Naive thymus-derived CD4-positive, alpha-beta T cell (primary cell): ENCODE data around the gene NR1D2. TPM values are rescaled to one million over a fixed set of nuclear protein-coding genes. Genes with fewer than 3 reads are reported as not detected.
"Not testable (repeated sequence)": the region's sequence is repeated elsewhere in the genome, so short reads cannot be mapped to it uniquely, and the experiment has no call there.

Experiments used
- ATAC-seq: fragments of 150-1000 bp; cut with Tn5 transposase; 2 replicates; pipeline ENCODE4 v1.10.0; 2021; ENCODE audit warnings: mild to moderate bottlenecking, moderate library complexity
- CTCF ChIA-PET: fragments of 350-600 bp; sonication (Branson Sonifier 250); formaldehyde crosslinking; loops from one replicate; lab custom pipeline; 2021; ENCODE audit warnings: antibody characterized with exemption; lab: Charles Lee
- POLR2A ChIA-PET: fragments of 350-600 bp; sonication (Branson Sonifier 250); formaldehyde crosslinking; loops from one replicate; lab custom pipeline; 2021; ENCODE audit warnings: antibody characterized with exemption, inconsistent platforms; lab: Charles Lee
- DNase-seq, 9 donors: peaks; one replicate each; pipeline versions ENCODE4 v3.0.0 to v3.0.0-alpha.2; 2020 to 2022; ENCODE audit warnings: mixed read lengths in 1 of 9
- H3K27ac ChIP-seq: one replicate; pipeline ENCODE4 v1.7.0; 2013; ENCODE audit warnings: mild to moderate bottlenecking, low read depth, low read length, moderate library complexity
- H3K27me3 ChIP-seq, 2 donors: one replicate each; pipeline ENCODE4 v1.7.0; 2013; ENCODE audit warnings: low read length in 2 of 2, mild to moderate bottlenecking in 2 of 2, moderate library complexity in 2 of 2; ENCODE audit not compliant: control insufficient read depth in 2 of 2, insufficient read depth in 2 of 2
- H3K36me3 ChIP-seq, 3 experiments: 1 replicate in 2 of 3; 2 replicates in 1 of 3; pipeline ENCODE4 v1.7.0; 2013; ENCODE audit warnings: low read length in 3 of 3, mild to moderate bottlenecking in 3 of 3, moderate library complexity in 1 of 3; ENCODE audit not compliant: insufficient read depth in 3 of 3, control insufficient read depth in 2 of 3
- H3K4me1 ChIP-seq, 2 donors: one replicate each; pipeline ENCODE4 v1.7.0; 2013; ENCODE audit warnings: low read length in 2 of 2, mild to moderate bottlenecking in 2 of 2, moderate library complexity in 1 of 2; ENCODE audit not compliant: control insufficient read depth in 2 of 2, insufficient read depth in 2 of 2
- H3K4me3 ChIP-seq: 2 replicates; pipeline ENCODE4 v1.7.0; 2013; ENCODE audit warnings: mild to moderate bottlenecking, low read length
- H3K9me3 ChIP-seq, 3 experiments: 1 replicate in 2 of 3; 2 replicates in 1 of 3; pipeline ENCODE4 v1.7.0; 2013; ENCODE audit warnings: low read length in 3 of 3; ENCODE audit not compliant: control insufficient read depth in 2 of 3
- H3K27ac Mint-ChIP-seq, 9 donors: one replicate each; pipeline ENCODE4 v1.8.0; 2020 to 2022; ENCODE audit warnings: mixed read lengths in 9 of 9, mild to moderate bottlenecking in 8 of 9, moderate library complexity in 5 of 9, inconsistent platforms in 2 of 9
- H3K27me3 Mint-ChIP-seq, 5 donors: one replicate each; pipeline ENCODE4 v1.8.0; 2021 to 2022; ENCODE audit warnings: mixed read lengths in 5 of 5, mild to moderate bottlenecking in 1 of 5
- H3K36me3 Mint-ChIP-seq, 5 donors: one replicate each; pipeline ENCODE4 v1.8.0; 2020 to 2022; ENCODE audit warnings: mixed read lengths in 5 of 5, mild to moderate bottlenecking in 3 of 5, inconsistent platforms in 1 of 5
- H3K4me1 Mint-ChIP-seq, 7 donors: one replicate each; pipeline ENCODE4 v1.8.0; 2020 to 2022; ENCODE audit warnings: mixed read lengths in 7 of 7, mild to moderate bottlenecking in 3 of 7, inconsistent platforms in 1 of 7
- H3K4me3 Mint-ChIP-seq, 10 donors: one replicate each; pipeline ENCODE4 v1.8.0; 2020 to 2022; ENCODE audit warnings: mild to moderate bottlenecking in 10 of 10, mixed read lengths in 10 of 10, moderate library complexity in 6 of 10, inconsistent platforms in 2 of 10
- H3K9me3 Mint-ChIP-seq, 11 donors: one replicate each; pipeline ENCODE4 v1.8.0; 2020 to 2022; ENCODE audit warnings: mixed read lengths in 11 of 11, mild to moderate bottlenecking in 4 of 11, inconsistent platforms in 1 of 11, moderate library complexity in 1 of 11
- intact Hi-C, 2 donors: fragments of 100-400 bp; cut with micrococcal nuclease; formaldehyde crosslinking; loops; one replicate each; pipeline ENCODE4 v1.15.1; 2023
- polyA plus RNA-seq, 2 donors: library from polyadenylated mRNA; unstranded; fragments of 300-500 nt; fragmentation: Illumina TruSeq; gene quantifications; one replicate each; pipeline ENCODE4 v1.2.3, GENCODE V29; 2021
- total RNA-seq, 6 experiments: library from RNA in 5 of 6; stranded (reverse) in 5 of 6; gene quantifications; 1 replicate in 5 of 6; 2 replicates in 1 of 6; pipeline ENCODE4 v1.2.3 and lab custom pipeline; 2021 to 2026

NR1D2 gene
- total and polyA plus RNA-seq, 7 experiments from 2014 or later = 6.7 to 97.7 (median 53.0) TPM

DNA sequence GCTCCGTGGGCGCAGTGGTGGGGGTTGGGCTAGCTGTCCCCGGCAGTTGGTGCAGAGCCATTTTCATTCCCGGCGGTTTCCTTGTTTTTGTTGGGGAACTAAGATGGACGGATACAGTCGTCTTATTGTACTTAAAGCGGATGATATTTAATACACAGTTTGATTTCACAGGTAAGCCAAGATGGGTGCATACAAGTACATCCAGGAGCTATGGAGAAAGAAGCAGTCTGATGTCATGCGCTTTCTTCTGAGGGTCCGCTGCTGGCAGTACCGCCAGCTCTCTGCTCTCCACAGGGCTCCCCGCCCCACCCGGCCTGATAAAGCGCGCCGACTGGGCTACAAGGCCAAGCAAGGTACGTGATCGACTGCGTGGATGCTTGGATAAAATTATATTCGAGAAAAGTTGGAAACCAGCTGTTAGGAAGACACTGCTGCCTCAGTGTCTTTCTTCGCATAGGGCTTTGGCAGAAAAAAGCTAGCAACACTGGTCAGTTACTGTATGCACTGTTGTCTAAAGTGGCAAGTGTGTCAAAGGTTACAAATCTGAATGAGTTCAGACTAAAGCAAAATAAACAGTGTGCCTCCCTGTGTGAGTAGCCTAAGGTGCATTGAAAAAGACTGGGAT lies 27.3 kb upstream of the NR1D2 start:
- intact Hi-C loops = loop anchor here (1.0 to 10.0 kb wide), 9 partner anchors 28 to 1867 kb away; partner anchors contain the start of genes NGLY1 (in 2 of the 2), NR1D2 (in 2 of the 2), TOP2B (in 2 of the 2) and UBE2E2 (in 2 of the 2)
- ChIA-PET POLR2A (interaction anchor here (1.0 to 5.9 kb wide), 15 partner anchors 9 to 1872 kb away, joined by 3 to 86 read pairs (median 5); partner anchors contain the start of gene OXSM), CTCF (interaction anchor here (1.2 kb wide), 1 partner anchor 84 kb away, joined by 6 read pairs; no protein-coding TSS in a partner anchor)
- DNase-seq, H3K27me3 Mint-ChIP-seq, H3K9me3 Mint-ChIP-seq, ATAC-seq, H3K27me3 ChIP-seq, H3K9me3 ChIP-seq: not testable (repeated sequence)
- peak overlapping the region; percentile 83 for H3K27ac ChIP-seq
- peaks cover 14 to 18% of the 10 kb centered on the region in 2 donors for H3K4me1 ChIP-seq
- peak overlapping the region; percentile 88 for H3K4me3 ChIP-seq
- peak overlapping the region; percentile 92 to 100 (median 98) for H3K4me3 Mint-ChIP-seq
- H3K4me1 Mint-ChIP-seq = peaks cover 32 to 52% (median 49%) of the 10 kb centered on the region in 7 donors
- H3K27ac Mint-ChIP-seq = peak overlapping the region; percentile 97 to 99 (median 98)
- H3K36me3 Mint-ChIP-seq = peaks cover 11 to 37% (median 25%) of the 10 kb centered on the region in 5 donors
- H3K36me3 ChIP-seq = peaks cover 0 to 36% (median 22%) of the 10 kb centered on the region in 3 experiments

DNA sequence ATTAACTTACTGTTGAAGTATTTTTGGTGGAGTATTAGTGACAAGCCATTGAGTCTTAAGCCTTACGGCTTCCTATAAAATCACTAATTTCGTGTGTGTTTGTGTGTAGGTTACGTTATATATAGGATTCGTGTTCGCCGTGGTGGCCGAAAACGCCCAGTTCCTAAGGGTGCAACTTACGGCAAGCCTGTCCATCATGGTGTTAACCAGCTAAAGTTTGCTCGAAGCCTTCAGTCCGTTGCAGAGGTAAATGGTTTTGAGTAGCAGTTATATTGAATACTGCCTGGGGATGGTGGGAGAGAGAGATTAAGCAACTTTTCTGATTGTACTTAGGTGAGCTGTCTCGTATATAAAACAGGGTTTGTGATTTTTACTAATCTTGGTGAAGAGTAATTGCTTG lies 26.8 kb upstream of the NR1D2 start:
- POLR2A ChIA-PET = interaction anchor here (0.7 to 5.9 kb wide), 8 partner anchors 8 to 471 kb away, joined by 3 to 86 read pairs (median 11); no protein-coding TSS in a partner anchor
- peaks cover 32 to 52% (median 49%) of the 10 kb centered on the region in 7 donors for H3K4me1 Mint-ChIP-seq

DNA sequence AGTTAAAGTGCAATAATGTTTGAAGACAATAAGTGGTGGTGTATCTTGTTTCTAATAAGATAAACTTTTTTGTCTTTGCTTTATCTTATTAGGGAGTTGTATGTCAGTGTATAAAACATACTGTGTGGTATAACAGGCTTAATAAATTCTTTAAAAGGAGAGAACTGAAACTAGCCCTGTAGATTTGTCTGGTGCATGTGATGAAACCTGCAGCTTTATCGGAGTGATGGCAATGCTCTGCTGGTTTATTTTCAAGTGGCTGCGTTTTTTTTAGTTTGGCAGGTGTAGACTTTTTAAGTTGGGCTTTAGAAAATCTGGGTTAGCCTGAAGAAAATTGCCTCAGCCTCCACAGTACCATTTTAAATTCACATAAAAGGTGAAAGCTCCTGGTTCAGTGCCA lies 25.5 kb upstream of the NR1D2 start:
- CTCF ChIA-PET = no interaction called here
- peaks cover 32 to 48% (median 45%) of the 10 kb centered on the region in 7 donors for H3K4me1 Mint-ChIP-seq

More for the DNA sequence above, 26.8 kb upstream of the NR1D2 start:
- Mint-ChIP-seq H3K36me3 (peaks cover 11 to 37% (median 25%) of the 10 kb centered on the region in 5 donors), H3K4me3 (peak overlapping the region; percentile 92 to 100 (median 98)), H3K27ac (peak overlapping the region; percentile 97 to 99 (median 98))
- DNase-seq, ATAC-seq, H3K27me3 Mint-ChIP-seq, H3K9me3 ChIP-seq, H3K27me3 ChIP-seq, H3K9me3 Mint-ChIP-seq, CTCF ChIA-PET: not testable (repeated sequence)
- H3K27ac ChIP-seq = peak overlapping the region; percentile 83
- H3K4me3 ChIP-seq = peak overlapping the region; percentile 88
- H3K36me3 ChIP-seq = peaks cover 0 to 36% (median 22%) of the 10 kb centered on the region in 3 experiments
- H3K4me1 ChIP-seq = peaks cover 14 to 18% of the 10 kb centered on the region in 2 donors
- intact Hi-C loops = loop anchor here (10.0 kb wide), 3 partner anchors 714 to 1866 kb away; partner anchors contain the start of genes UBE2E2 (in 2 of the 2), NGLY1 (in 1 of the 2) and TOP2B (in 1 of the 2)

DNA sequence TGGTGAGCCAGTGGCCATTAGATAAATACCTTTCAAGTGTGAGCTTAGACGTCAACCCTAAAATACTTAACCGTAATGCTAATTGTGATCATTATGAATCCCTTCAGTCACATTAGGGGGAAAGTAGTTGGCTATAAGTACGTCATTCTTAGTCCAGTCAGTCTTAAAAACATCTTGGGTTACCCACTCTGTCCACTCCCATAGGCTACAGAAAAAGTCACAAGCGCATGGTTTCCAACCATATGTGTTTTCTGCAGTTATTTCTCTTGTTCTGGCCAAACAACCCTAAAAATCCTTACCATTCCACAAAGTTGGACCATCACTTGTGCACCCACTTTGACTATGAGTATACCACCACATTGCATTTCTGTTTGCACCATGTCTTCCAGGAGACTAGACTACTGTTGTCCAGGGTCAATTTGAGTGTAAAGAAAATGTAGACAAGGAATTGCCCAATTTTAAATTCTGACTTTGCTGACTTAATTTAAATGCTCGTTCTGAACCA lies 24.9 kb upstream of the NR1D2 start:
- Histone ChIP-seq H3K27me3 (no peaks in the 10 kb centered on the region), H3K27ac (no peak overlapping the region), H3K4me3 (no peak overlapping the region), H3K4me1 (peaks cover 14 to 18% of the 10 kb centered on the region in 2 donors), H3K36me3 (peaks cover 0 to 38% (median 22%) of the 10 kb centered on the region in 3 experiments), H3K9me3 (no peaks in the 10 kb centered on the region)
- H3K36me3 Mint-ChIP-seq = peaks cover 11 to 39% (median 25%) of the 10 kb centered on the region in 5 donors
- ATAC-seq (no peak), DNase-seq (no peak)
- peak overlapping the region in 8 of 9 donors; percentile 0 to 98 (median 49) for H3K27ac Mint-ChIP-seq
- peaks cover 0 to 4% (median 0%) of the 10 kb centered on the region in 5 donors for H3K27me3 Mint-ChIP-seq
- peaks cover 28 to 44% (median 41%) of the 10 kb centered on the region in 7 donors for H3K4me1 Mint-ChIP-seq
- no peaks in the 10 kb centered on the region for H3K9me3 Mint-ChIP-seq
- intact Hi-C loops = no loop called here
- POLR2A ChIA-PET = interaction anchor here (5.4 to 5.9 kb wide), 2 partner anchors 22 to 28 kb away, joined by 67 to 86 read pairs; no protein-coding TSS in a partner anchor
- peak overlapping the region in 4 of 10 donors; percentile 1 to 23 (median 6) for H3K4me3 Mint-ChIP-seq
- CTCF ChIA-PET = no interaction called here

More for the DNA sequence above, 25.5 kb upstream of the NR1D2 start:
- H3K36me3 ChIP-seq = peaks cover 0 to 36% (median 22%) of the 10 kb centered on the region in 3 experiments
- H3K9me3 ChIP-seq = no peaks in the 10 kb centered on the region
- Mint-ChIP-seq H3K27me3 (peaks cover 0 to 4% (median 0%) of the 10 kb centered on the region in 5 donors), H3K4me3 (peak overlapping the region in 2 of 10 donors; percentile 23 to 92), H3K36me3 (peaks cover 11 to 37% (median 25%) of the 10 kb centered on the region in 5 donors), H3K27ac (peak overlapping the region in 5 of 9 donors; percentile 21 to 98 (median 51)), H3K9me3 (no peaks in the 10 kb centered on the region)
- no peak overlapping the region for H3K27ac ChIP-seq
- H3K4me1 ChIP-seq = peaks cover 14 to 18% of the 10 kb centered on the region in 2 donors
- DNase-seq (no peak), ATAC-seq (no peak)
- H3K27me3 ChIP-seq = no peaks in the 10 kb centered on the region
- intact Hi-C loops = loop anchor here (10.0 kb wide), 3 partner anchors 715 to 1865 kb away; partner anchors contain the start of genes UBE2E2 (in 2 of the 2), NGLY1 (in 1 of the 2) and TOP2B (in 1 of the 2)
- POLR2A ChIA-PET = interaction anchor here (3.5 to 5.9 kb wide), 3 partner anchors 23 to 110 kb away, joined by 13 to 86 read pairs (median 67); no protein-coding TSS in a partner anchor
- H3K4me3 ChIP-seq = no peak overlapping the region

DNA sequence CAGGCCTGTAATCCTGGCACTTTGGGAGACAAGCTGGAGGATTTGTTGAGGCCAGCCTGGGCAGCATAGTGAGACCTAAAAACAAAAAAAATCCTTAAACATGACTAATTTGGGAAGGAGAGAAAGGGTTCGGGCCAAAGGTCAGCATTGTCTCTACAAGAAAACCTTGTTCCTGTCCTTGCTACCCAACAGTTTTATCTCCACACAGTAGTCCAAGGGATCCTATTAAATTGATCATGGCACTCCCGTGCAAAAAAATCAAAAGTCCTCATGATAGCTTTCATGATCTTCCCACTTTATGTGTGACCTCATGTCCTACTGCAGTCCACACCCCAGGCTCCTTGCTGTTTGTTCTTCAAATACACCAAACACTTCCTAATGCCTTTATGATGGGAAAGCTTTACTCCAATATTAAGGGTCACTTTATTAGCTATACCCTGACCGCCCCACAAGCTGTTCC lies 24.0 kb upstream of the NR1D2 start:
- H3K27ac ChIP-seq = no peak overlapping the region
- CTCF ChIA-PET = no interaction called here
- ATAC-seq = no peak

DNA sequence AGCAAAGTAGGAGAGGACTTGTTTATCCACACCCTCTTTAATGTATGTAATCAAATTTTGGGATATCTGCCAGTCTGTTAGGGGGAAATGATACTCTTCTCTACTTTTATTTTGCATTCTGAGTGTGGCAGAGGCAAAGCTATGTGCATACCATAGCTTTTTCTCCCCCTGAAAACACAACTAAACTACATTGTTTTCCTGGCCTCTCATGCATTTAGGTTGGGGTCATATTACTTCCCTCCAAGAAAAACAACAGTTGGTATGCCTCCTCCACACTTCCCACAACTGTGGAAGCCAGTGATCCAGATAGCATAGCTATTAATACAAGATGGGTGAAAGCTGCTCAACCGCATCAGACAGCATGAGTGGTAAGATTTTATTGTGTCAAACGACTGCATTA lies 21.3 kb upstream of the NR1D2 start:
- ATAC-seq = no peak
- Histone ChIP-seq H3K36me3 (peaks cover 0 to 21% (median 10%) of the 10 kb centered on the region in 3 experiments), H3K9me3 (no peaks in the 10 kb centered on the region), H3K4me3 (no peak overlapping the region), H3K4me1 (peaks cover 0 to 4% of the 10 kb centered on the region in 2 donors), H3K27me3 (no peaks in the 10 kb centered on the region), H3K27ac (no peak overlapping the region)
- no peak for DNase-seq
- CTCF ChIA-PET = no interaction called here
- Mint-ChIP-seq H3K36me3 (peaks cover 3 to 30% (median 12%) of the 10 kb centered on the region in 5 donors), H3K9me3 (no peaks in the 10 kb centered on the region), H3K27ac (peak overlapping the region in 1 of 9 donors; percentile 45), H3K4me3 (no peak overlapping the region), H3K27me3 (peaks cover 0 to 2% (median 0%) of the 10 kb centered on the region in 5 donors), H3K4me1 (peaks cover 11 to 20% (median 16%) of the 10 kb centered on the region in 7 donors)
- intact Hi-C loops = no loop called here
- POLR2A ChIA-PET = interaction anchor here (1.2 kb wide), 1 partner anchor 23 kb away, joined by 6 read pairs; no protein-coding TSS in a partner anchor

More for the DNA sequence above, 24.0 kb upstream of the NR1D2 start:
- intact Hi-C loops = no loop called here
- Histone ChIP-seq H3K4me1 (peaks cover 8 to 14% of the 10 kb centered on the region in 2 donors), H3K4me3 (no peak overlapping the region), H3K36me3 (peaks cover 0 to 38% (median 22%) of the 10 kb centered on the region in 3 experiments), H3K9me3 (no peaks in the 10 kb centered on the region), H3K27me3 (no peaks in the 10 kb centered on the region)
- no peaks in the 10 kb centered on the region for H3K27me3 Mint-ChIP-seq
- H3K4me1 Mint-ChIP-seq = peaks cover 21 to 35% (median 32%) of the 10 kb centered on the region in 7 donors
- POLR2A ChIA-PET = interaction anchor here (5.9 kb wide), 1 partner anchor 21 kb away, joined by 86 read pairs; no protein-coding TSS in a partner anchor
- DNase-seq = no peak
- no peak overlapping the region for H3K4me3 Mint-ChIP-seq
- peaks cover 11 to 39% (median 25%) of the 10 kb centered on the region in 5 donors for H3K36me3 Mint-ChIP-seq
- no peaks in the 10 kb centered on the region for H3K9me3 Mint-ChIP-seq
- peak overlapping the region in 7 of 9 donors; percentile 12 to 80 (median 37) for H3K27ac Mint-ChIP-seq
